Rectal smooth muscle tissue (tissue), 1 donor: Measurements from ENCODE around the gene PRKD2.

Experiments
- H3K27ac ChIP-seq: one replicate; pipeline ENCODE4 v1.7.0; 2013; ENCODE audit warnings: low read depth, low read length, inconsistent platforms
- H3K27me3 ChIP-seq: one replicate; pipeline ENCODE4 v1.7.0; 2013; ENCODE audit warnings: low read length; ENCODE audit not compliant: control insufficient read depth, insufficient read depth
- H3K36me3 ChIP-seq: one replicate; pipeline ENCODE4 v1.7.0; 2013; ENCODE audit warnings: low read length; ENCODE audit not compliant: control insufficient read depth, insufficient read depth
- H3K4me1 ChIP-seq: one replicate; pipeline ENCODE4 v1.7.0; 2013; ENCODE audit warnings: low read length; ENCODE audit not compliant: control insufficient read depth, insufficient read depth
- H3K4me3 ChIP-seq: one replicate; pipeline ENCODE4 v1.7.0; 2013; ENCODE audit warnings: low read length
- H3K9ac ChIP-seq: one replicate; pipeline ENCODE4 v1.7.0; 2013; ENCODE audit warnings: low read length

The PRKD2 gene

GRCh38 chr19:46753420-46754155, 36.7 kb upstream of the PRKD2 start:
- H3K27ac ChIP-seq = no peak overlapping the region
- H3K27me3 ChIP-seq = no peaks in the 10 kb centered on the region
- H3K4me1 ChIP-seq = no peaks in the 10 kb centered on the region
- no peak overlapping the region for H3K4me3 ChIP-seq
- H3K36me3 ChIP-seq = peaks cover 6% of the 10 kb centered on the region
- no peak overlapping the region for H3K9ac ChIP-seq

- H3K27ac ChIP-seq = no peak overlapping the region
- H3K4me1 ChIP-seq = peaks cover 12% of the 10 kb centered on the region
- H3K4me3 ChIP-seq = no peak overlapping the region
- no peaks in the 10 kb centered on the region for H3K27me3 ChIP-seq
- H3K36me3 ChIP-seq = peaks cover 4% of the 10 kb centered on the region
- H3K9ac ChIP-seq = no peak overlapping the region
Observed at GRCh38 chr19:46748325-46749109, 31.6 kb upstream of the PRKD2 start.

- no peaks in the 10 kb centered on the region for H3K27me3 ChIP-seq
- peak within 1 kb of the TSS; percentile 80 for H3K27ac ChIP-seq
- H3K36me3 ChIP-seq = peaks cover 4% of the 10 kb centered on the region
- H3K4me1 ChIP-seq = peaks cover 12% of the 10 kb centered on the region
- peak within 1 kb of the TSS; percentile 86 for H3K9ac ChIP-seq
- H3K4me3 ChIP-seq = peak within 1 kb of the TSS; percentile 96
Observed at GRCh38 chr19:46746281-46747057, 29.6 kb upstream of the PRKD2 start, which contains the start of gene STRN4. STRN4 (minus strand) TSS chr19:46746450; CDS start chr19:46746430, 20 bp downstream.

GRCh38 chr19:46745521-46746280, 28.8 kb upstream of the PRKD2 start, which contains the start of gene FKRP:
FKRP (plus strand) TSS chr19:46746057; CDS start chr19:46755451, 9,394 bp downstream.
- Histone ChIP-seq H3K36me3 (peaks cover 4% of the 10 kb centered on the region), H3K9ac (peak within 1 kb of the TSS; percentile 86), H3K27me3 (no peaks in the 10 kb centered on the region), H3K4me3 (peak within 1 kb of the TSS; percentile 96), H3K4me1 (peaks cover 12% of the 10 kb centered on the region), H3K27ac (peak within 1 kb of the TSS; percentile 80)

- Histone ChIP-seq H3K27ac (no peak overlapping the region), H3K9ac (peak overlapping the region; percentile 86), H3K4me1 (peaks cover 12% of the 10 kb centered on the region), H3K4me3 (peak overlapping the region; percentile 96), H3K36me3 (peaks cover 2% of the 10 kb centered on the region), H3K27me3 (no peaks in the 10 kb centered on the region)
Observed at GRCh38 chr19:46745030-46745429, 28.1 kb upstream of the PRKD2 start.

- Histone ChIP-seq H3K27ac (no peak overlapping the region), H3K9ac (no peak overlapping the region), H3K36me3 (no peaks in the 10 kb centered on the region), H3K4me1 (peaks cover 17% of the 10 kb centered on the region), H3K27me3 (no peaks in the 10 kb centered on the region), H3K4me3 (no peak overlapping the region)
Observed at GRCh38 chr19:46744005-46744691, 27.2 kb upstream of the PRKD2 start.

GRCh38 chr19:46742926-46743480, 26.1 kb upstream of the PRKD2 start:
- H3K4me1 ChIP-seq = peaks cover 17% of the 10 kb centered on the region
- no peak overlapping the region for H3K9ac ChIP-seq
- H3K27ac ChIP-seq = no peak overlapping the region

GRCh38 chr19:46741447-46741846, 24.5 kb upstream of the PRKD2 start:
- no peak overlapping the region for H3K4me3 ChIP-seq
- peaks cover 11% of the 10 kb centered on the region for H3K36me3 ChIP-seq
- H3K4me1 ChIP-seq = peaks cover 14% of the 10 kb centered on the region
- H3K9ac ChIP-seq = no peak overlapping the region
- no peaks in the 10 kb centered on the region for H3K27me3 ChIP-seq
- H3K27ac ChIP-seq = no peak overlapping the region

More at GRCh38 chr19:46742926-46743480, 26.1 kb upstream of the PRKD2 start:
- H3K4me3 ChIP-seq = no peak overlapping the region
- H3K27me3 ChIP-seq = no peaks in the 10 kb centered on the region
- peaks cover under 1% of the 10 kb centered on the region for H3K36me3 ChIP-seq

GRCh38 chr19:46739290-46739771, 22.4 kb upstream of the PRKD2 start:
- Histone ChIP-seq H3K27ac (peak overlapping the region; percentile 28), H3K36me3 (peaks cover 11% of the 10 kb centered on the region), H3K4me1 (peaks cover 8% of the 10 kb centered on the region), H3K27me3 (no peaks in the 10 kb centered on the region), H3K9ac (no peak overlapping the region), H3K4me3 (no peak overlapping the region)

GRCh38 chr19:46737761-46738171, 20.9 kb upstream of the PRKD2 start:
- Histone ChIP-seq H3K36me3 (peaks cover 19% of the 10 kb centered on the region), H3K9ac (no peak overlapping the region), H3K27me3 (no peaks in the 10 kb centered on the region), H3K4me3 (no peak overlapping the region), H3K27ac (no peak overlapping the region), H3K4me1 (peaks cover 5% of the 10 kb centered on the region)

GRCh38 chr19:46737298-46737654, 20.4 kb upstream of the PRKD2 start:
- Histone ChIP-seq H3K27me3 (no peaks in the 10 kb centered on the region), H3K27ac (no peak overlapping the region), H3K36me3 (peaks cover 24% of the 10 kb centered on the region), H3K4me1 (peaks cover 5% of the 10 kb centered on the region), H3K4me3 (no peak overlapping the region), H3K9ac (no peak overlapping the region)
